Lower leg skin (tissue), 4 donors: Measurements from ENCODE around the gene PUM2. TPM values are rescaled to one million over a fixed set of nuclear protein-coding genes. Genes with fewer than 3 reads are reported as not detected.

Experiments
- DNase-seq, 2 donors: peaks; one replicate each; pipeline ENCODE4 v3.0.0-alpha.2; 2019; ENCODE audit warnings: low spot score in 2 of 2
- H3K4me3 ChIP-seq: fragments of 200-600 bp; sonication (generic); 2 replicates; pipeline ENCODE4 v1.5.1; 2017; ENCODE audit warnings: mild to moderate bottlenecking, low read depth; ENCODE audit not compliant: poor library complexity, severe bottlenecking
- CTCF ChIP-seq, 3 donors: fragments of 450-650 bp; IDR thresholded peaks; one replicate each; pipeline ENCODE4 v1.5.1; 2016; ENCODE audit warnings: antibody characterized with exemption in 3 of 3, mild to moderate bottlenecking in 3 of 3, moderate library complexity in 2 of 3
- POLR2A ChIP-seq, 2 donors: fragments of 450-650 bp; IDR thresholded peaks; one replicate each; pipeline ENCODE4 v1.6.1; 2016 to 2017; ENCODE audit warnings: antibody characterized with exemption in 2 of 2, mild to moderate bottlenecking in 1 of 2, moderate library complexity in 1 of 2
- WGBS, 2 donors: methylation state at CpG; one replicate each; pipeline ENCODE4 v1.1.5; 2018; 5-methylcytosine and 5-hydroxymethylcytosine counted together
- intact Hi-C: fragments of 100-400 bp; cut with DNase I; formaldehyde crosslinking; loops from one replicate; pipeline ENCODE4 v1.15.0; 2023; ENCODE audit warnings: low total_unique reads
- total RNA-seq, 4 donors: library from RNA; depleted of rRNA; stranded (reverse); fragments of >200 nt; gene quantifications; one replicate each; pipeline ENCODE4 v1.1.0, GENCODE V29; 2016

PUM2 gene
- total RNA-seq, 4 donors from 2014 or later: 82.5 to 88.1 (median 84.8) TPM

GRCh38 chr2:20198796-20199632, 151.6 kb downstream of the PUM2 start:
- TF ChIP-seq CTCF (IDR thresholded peaks at IDR 0.05): no peak
- no peak for TF ChIP-seq POLR2A (IDR thresholded peaks at IDR 0.05)
- WGBS, 2 donors: 57 to 66% methylated on average over 14 of the region's 14 CpGs
- DNase-seq: no peak
- intact Hi-C loops: no loop called here
- no peak overlapping the region for H3K4me3 ChIP-seq

Other genes starting within 250 kb of the PUM2 start
- gene SDC1, start 125.7 kb downstream of the PUM2 start, total RNA-seq: 100 to 1,000 TPM; 729 to 864 (median 835) TPM
- 100 to 1,000 TPM; 569 to 894 (median 709) TPM for gene RHOB, start 96.2 kb upstream of the PUM2 start, total RNA-seq